Effector CD8-positive, alpha-beta T cell (primary cell): Measurements from ENCODE around the gene PCGF3.
"Not testable (repeated sequence)": the region's sequence is repeated elsewhere in the genome, so short reads cannot be mapped to it uniquely, and the experiment has no call there.

Source experiments
- DNase-seq: peaks from one replicate; lab custom pipeline; 2025; lab: John Stamatoyannopoulos, UW

PCGF3 gene

GRCh38 chr4:764405-765169, 59.0 kb downstream of the PCGF3 start:
- no peak for DNase-seq

DNA sequence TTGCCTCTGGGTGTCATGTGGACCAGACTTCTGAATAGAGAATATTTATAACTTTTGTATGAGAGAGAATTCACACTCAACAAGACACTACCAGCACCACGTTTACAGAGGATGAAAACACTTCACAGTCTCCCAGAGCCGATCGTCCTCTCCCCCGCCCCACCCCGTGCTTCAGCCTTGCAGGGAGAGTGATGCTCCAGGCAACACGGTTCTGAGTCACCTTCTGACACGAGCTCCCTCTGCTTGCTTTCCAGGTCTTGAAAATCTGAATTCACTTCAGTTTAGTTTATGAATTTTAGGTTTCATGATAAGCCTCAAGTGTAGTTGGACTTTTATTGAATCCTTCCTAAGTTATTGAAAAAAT, 60.5 kb downstream of the PCGF3 start:
- DNase-seq: no peak

GRCh38 chr4:766559-767283, 61.1 kb downstream of the PCGF3 start:
- DNase-seq: no peak

DNA sequence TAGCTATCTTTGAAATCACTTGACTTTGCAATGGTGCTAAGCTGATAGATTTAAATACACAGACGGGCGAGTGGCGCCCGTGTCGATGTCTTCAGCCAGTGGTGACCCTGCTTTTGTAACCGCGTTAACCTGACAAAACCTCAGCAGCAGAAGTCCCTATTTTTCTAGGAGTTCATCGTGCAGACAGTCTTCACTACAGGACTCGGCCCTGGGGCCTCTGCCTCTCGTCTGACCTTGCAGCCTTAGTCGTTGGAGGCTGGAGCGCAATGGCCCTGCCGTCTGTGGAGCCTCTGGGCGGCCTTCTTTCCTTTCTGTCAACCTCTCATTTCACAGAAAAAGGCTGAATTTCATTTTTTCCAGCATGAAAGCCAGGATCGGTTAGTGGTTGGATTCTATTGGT, 62.4 kb downstream of the PCGF3 start:
- DNase-seq: no peak

GRCh38 chr4:768995-769394, 63.4 kb downstream of the PCGF3 start:
- no peak for DNase-seq

GRCh38 chr4:769511-769910, 63.9 kb downstream of the PCGF3 start:
- no peak for DNase-seq

GRCh38 chr4:770022-770421, 64.4 kb downstream of the PCGF3 start:
- DNase-seq: no peak

GRCh38 chr4:771464-771863, 65.8 kb downstream of the PCGF3 start:
- DNase-seq: no peak

DNA sequence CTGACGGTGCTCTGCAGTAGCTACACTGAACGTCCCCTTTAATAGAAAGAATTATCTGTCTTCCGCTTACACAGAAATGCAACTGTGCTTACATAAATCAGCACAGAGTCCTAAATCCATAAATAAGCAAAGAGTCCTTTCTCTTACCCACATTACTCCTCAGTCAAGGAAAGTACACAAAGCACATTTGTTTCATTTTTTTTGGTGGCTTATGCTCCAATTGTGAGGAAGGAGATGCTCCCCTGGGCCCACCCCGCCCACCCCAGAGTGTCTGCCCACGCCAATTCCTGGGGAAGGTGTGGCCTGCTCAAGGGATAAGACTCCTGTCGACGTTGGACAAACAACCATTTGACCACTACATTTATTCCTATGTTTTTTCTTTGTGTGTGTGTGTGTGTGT, 66.5 kb downstream of the PCGF3 start:
- DNase-seq: no peak

DNA sequence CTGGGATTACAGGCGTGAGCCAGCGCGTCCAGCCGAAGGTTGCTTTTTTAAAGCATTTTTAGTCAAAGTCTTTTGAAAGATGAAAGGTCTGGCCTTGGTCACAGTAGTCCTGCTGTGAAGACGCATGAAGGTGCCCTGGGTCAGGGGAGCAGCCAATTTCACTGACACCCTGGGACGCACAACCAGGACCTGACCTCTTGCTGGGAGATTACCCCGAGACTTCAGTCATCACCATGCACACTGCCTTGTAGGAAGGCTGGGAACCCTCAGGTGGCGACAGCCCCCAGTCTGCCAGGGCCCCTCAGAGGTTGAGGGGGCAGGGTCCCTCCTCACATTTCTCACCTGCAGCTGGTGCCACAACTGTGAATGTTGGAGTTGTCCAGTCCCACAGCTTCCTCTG, 67.1 kb downstream of the PCGF3 start:
- DNase-seq: no peak

DNA sequence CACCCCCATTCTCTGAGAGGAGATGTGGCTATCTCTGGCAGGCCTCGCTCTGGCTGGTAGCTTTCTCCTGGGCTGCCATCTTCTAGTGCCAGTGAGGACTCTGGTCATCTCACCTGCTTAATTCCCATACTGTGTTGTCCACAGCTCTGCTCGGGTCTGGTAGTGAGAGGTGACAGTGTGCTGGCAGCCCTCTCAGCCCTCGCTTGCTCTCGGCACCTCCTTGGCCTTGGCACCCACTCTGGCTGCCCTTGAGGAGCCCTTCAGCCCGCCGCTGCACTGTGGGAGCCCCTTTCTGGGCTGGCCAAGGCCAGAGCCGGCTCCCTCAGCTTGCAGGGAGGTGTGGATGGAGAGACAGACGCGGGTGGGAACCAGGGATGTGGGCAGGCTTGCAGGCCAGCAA, 67.6 kb downstream of the PCGF3 start:
- DNase-seq: no peak

DNA sequence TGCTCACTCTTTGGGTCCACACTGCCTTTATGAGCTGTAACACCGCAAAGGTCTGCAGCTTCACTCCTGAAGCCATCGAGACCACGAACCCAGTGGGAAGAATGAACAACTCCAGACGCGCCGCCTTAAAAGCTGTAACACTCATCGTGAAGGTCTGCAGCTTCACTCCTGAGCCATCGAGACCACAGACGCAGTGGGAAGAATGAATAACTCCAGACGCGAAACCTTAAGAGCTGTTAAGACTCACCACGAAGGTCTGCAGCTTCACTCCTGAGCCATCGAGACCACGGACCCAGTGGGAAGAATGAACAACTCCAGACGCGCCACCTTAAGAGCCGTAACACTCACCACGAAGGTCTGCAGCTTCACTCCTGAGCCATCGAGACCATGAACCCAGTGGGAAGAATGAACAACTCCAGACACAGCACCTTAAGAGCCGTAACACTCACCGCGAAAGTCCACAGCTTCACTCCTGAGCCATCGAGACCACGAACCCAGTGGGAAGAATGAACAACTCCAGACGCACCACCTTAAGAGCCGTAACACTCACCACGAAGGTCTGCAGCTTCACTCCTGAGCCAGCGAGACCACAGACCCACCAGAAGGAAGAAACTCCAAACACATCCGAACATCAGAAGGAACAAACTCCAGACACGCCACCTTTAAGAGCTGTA, 68.9 kb downstream of the PCGF3 start:
- not testable (repeated sequence) for DNase-seq

GRCh38 chr4:775485-775884, 69.9 kb downstream of the PCGF3 start:
- not testable (repeated sequence) for DNase-seq

GRCh38 chr4:776743-777441, 71.3 kb downstream of the PCGF3 start:
- DNase-seq: no peak

DNA sequence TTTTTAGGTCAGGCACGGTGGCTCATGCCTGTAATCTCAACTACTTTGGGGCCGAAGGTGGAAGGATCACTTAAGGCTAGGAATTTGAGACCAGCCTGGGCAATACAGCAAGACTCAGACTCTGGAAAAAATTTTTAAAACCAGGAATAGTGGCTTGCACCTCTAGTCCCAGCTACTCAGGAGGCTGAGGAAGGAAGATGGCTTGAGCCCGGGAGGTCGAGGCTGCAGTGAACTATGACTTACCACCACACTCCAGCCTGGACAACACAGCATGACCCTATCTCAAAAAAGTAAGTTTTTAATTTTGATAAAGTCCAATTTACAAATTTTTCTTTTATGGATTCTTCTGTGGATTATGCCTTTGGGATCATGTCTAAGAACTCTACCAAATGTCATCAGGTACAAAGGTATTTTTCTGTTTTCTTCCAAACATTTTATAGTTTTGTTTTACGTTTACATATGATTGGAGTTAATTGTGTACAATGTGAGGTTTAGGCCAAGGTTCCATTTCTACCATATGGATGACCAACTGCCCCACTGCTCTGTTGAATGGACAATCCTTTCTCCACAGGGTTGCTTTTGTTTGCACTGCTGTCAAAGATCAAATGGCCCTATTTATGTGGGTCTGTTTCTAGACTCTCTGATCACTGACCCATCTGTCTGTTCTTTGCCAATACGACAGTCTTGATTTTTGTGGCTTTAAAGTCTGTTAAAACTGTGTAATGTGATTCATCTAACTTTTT, 72.1 kb downstream of the PCGF3 start:
- DNase-seq: no peak

DNA sequence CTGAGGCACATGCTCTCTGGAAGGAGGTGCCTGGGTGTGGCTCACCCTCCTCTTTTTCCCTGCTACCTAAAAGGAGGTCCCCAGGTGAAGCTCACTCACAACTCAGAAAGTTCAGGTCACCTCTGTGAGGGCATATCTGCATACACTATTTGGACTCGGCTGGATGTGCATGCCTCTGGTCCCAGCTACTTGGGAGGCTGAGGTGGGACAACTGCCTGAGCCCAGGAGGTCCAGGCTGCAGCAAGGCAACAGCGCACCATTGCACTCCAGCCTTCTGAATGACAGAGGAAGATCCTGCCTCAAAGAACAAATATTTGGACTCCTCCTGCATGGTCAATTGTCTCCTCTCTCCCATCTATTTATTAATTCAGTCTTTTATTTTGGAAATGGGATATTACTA, 73.9 kb downstream of the PCGF3 start:
- no peak for DNase-seq

GRCh38 chr4:780255-780654, 74.6 kb downstream of the PCGF3 start:
- not testable (repeated sequence) for DNase-seq

GRCh38 chr4:780716-781492, 75.3 kb downstream of the PCGF3 start:
- no peak for DNase-seq

- DNase-seq: peak; percentile 98
Observed at GRCh38 chr4:781493-782216, 76.0 kb downstream of the PCGF3 start.
